Left lung (tissue), 10 donors: ENCODE measurements around the gene MCM7. TPM values are rescaled to one million over a fixed set of nuclear protein-coding genes. Genes with fewer than 3 reads are reported as not detected.

Experiments
- ATAC-seq: fragments of 200-7000 bp; cut with Tn5 transposase; one replicate; pipeline ENCODE4 v1.9.1; 2020; ENCODE audit warnings: moderate library complexity
- DNase-seq, 4 donors: peaks; one replicate each; pipeline ENCODE4 v3.0.0-alpha.2; 2013 to 2020
- H3K27ac ChIP-seq, 2 donors: fragments of 200-600 bp; sonication (generic) in 1 of 2; one replicate each; pipeline versions ENCODE4 v1.5.0 to v1.8.0; 2020 to 2021
- H3K27me3 ChIP-seq, 2 donors: fragments of 200-600 bp; sonication (generic) in 1 of 2; one replicate each; pipeline versions ENCODE4 v1.5.0 to v1.8.0; 2020 to 2021
- H3K36me3 ChIP-seq, 2 donors: fragments of 200-600 bp; sonication (generic) in 1 of 2; one replicate each; pipeline versions ENCODE4 v1.5.0 to v1.8.0; 2020 to 2021
- H3K4me1 ChIP-seq, 2 donors: fragments of 200-600 bp; one replicate each; pipeline ENCODE4 v1.8.0; 2021
- H3K4me3 ChIP-seq, 2 donors: fragments of 200-600 bp; sonication (generic) in 1 of 2; one replicate each; pipeline versions ENCODE4 v1.5.0 to v1.8.0; 2020 to 2021; ENCODE audit warnings: mild to moderate bottlenecking in 1 of 2
- H3K9me3 ChIP-seq, 2 donors: fragments of 200-600 bp; sonication (generic) in 1 of 2; one replicate each; pipeline versions ENCODE4 v1.5.0 to v1.8.0; 2020 to 2021
- intact Hi-C, 2 donors: fragments of 100-400 bp; cut with DNase I; formaldehyde crosslinking; loops; one replicate each; pipeline versions ENCODE4 v1.11.2 to v1.14.2; 2022
- polyA plus RNA-seq, 6 donors: library from polyadenylated mRNA; unstranded; fragments of 120-200 nt; gene quantifications; one replicate each; pipeline ENCODE4 v1.2.1, GENCODE V29; 2013; ENCODE audit not compliant: insufficient read length in 6 of 6
- total RNA-seq, 2 donors: library from RNA; stranded (reverse); fragmentation: NEBNext Ultra II Directional; extraction: Animal tissue kit (Norgen Biotek cat#: 25700); gene quantifications; one replicate each; pipeline ENCODE4 v1.2.1, GENCODE V29; 2021
- TF ChIP-seq, protein P1 (sequence below), 2 donors: fragments of 200-600 bp; sonication (generic) in 1 of 2; IDR thresholded peaks; one replicate each; pipeline versions ENCODE4 v1.5.0 to v1.8.0; 2021; ENCODE audit warnings: antibody characterized with exemption in 2 of 2
- donor health status: DM: no; HTN: yes; CAD: no.
- donor health status: DM: no; HTN: no; CAD: no.

The MCM7 gene
- total and polyA plus RNA-seq, 8 donors: 53.7 to 152 (median 137) TPM

DNA sequence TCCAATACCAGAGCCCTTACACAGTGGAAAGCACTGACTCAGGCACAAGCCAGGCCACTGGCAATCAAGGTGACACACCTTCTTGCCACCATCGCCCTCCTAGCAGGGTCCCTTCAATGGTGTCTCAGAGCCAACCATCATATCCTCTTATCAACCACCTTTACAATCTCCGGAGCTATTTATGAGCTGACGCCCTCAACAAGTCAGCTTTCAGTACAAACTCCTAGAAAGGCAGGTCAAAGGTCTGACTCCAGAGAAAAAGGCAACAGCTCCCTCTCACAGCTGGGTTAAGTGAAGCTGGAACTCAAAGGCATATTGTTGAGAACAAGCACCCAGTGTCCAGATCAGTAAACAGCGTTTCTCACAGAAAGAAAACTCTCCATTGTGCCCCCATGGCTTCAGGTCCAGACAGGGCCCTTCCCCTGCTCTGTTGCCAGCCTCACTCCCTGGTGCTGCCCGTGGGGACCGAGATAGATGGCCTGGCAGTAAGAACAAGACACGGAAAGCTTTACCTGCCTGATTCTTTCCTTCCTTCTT lies 22.1 kb downstream of the MCM7 start:
- H3K36me3 ChIP-seq: peaks cover 6 to 53% of the 10 kb centered on the region in 2 donors
- DNase-seq (no peak), ATAC-seq (no peak)
- H3K9me3 ChIP-seq: no peaks in the 10 kb centered on the region
- TF ChIP-seq, protein P1, sequence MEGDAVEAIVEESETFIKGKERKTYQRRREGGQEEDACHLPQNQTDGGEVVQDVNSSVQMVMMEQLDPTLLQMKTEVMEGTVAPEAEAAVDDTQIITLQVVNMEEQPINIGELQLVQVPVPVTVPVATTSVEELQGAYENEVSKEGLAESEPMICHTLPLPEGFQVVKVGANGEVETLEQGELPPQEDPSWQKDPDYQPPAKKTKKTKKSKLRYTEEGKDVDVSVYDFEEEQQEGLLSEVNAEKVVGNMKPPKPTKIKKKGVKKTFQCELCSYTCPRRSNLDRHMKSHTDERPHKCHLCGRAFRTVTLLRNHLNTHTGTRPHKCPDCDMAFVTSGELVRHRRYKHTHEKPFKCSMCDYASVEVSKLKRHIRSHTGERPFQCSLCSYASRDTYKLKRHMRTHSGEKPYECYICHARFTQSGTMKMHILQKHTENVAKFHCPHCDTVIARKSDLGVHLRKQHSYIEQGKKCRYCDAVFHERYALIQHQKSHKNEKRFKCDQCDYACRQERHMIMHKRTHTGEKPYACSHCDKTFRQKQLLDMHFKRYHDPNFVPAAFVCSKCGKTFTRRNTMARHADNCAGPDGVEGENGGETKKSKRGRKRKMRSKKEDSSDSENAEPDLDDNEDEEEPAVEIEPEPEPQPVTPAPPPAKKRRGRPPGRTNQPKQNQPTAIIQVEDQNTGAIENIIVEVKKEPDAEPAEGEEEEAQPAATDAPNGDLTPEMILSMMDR (IDR thresholded peaks at IDR 0.05): no peak
- H3K27me3 ChIP-seq: no peaks in the 10 kb centered on the region
- no peak overlapping the region for H3K4me3 ChIP-seq
- intact Hi-C loops: no loop called here
- no peak overlapping the region for H3K27ac ChIP-seq
- peaks cover 14 to 41% of the 10 kb centered on the region in 2 donors for H3K4me1 ChIP-seq

DNA sequence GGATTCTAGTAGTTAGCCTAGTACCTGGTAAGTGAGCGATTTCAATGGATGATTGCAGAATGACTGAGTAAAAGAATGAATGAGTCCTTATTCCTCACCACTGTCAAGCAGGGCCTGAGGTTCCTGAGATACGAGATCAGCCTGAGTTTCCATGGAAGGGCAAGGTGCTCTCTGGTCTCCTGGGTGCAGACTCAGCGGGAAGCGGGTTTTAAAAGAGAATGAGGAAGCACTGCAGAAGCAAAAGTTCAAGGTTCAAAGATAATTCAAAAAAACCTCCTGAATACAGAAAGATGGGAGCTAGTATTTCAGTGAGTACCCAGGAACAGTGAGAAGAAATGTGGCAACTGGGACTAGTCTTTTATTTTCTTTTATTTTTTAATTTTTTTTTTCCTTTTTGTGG lies 24.0 kb downstream of the MCM7 start:
- no peaks in the 10 kb centered on the region for H3K27me3 ChIP-seq
- no peak for DNase-seq
- intact Hi-C loops: no loop called here
- peaks cover 8 to 72% of the 10 kb centered on the region in 2 donors for H3K36me3 ChIP-seq
- H3K27ac ChIP-seq: no peak overlapping the region
- no peak for ATAC-seq
- H3K9me3 ChIP-seq: peaks cover 0 to 8% of the 10 kb centered on the region in 2 donors
- TF ChIP-seq, protein P1 (IDR thresholded peaks at IDR 0.05): no peak
- H3K4me3 ChIP-seq: no peak overlapping the region
- peaks cover 14 to 34% of the 10 kb centered on the region in 2 donors for H3K4me1 ChIP-seq

DNA sequence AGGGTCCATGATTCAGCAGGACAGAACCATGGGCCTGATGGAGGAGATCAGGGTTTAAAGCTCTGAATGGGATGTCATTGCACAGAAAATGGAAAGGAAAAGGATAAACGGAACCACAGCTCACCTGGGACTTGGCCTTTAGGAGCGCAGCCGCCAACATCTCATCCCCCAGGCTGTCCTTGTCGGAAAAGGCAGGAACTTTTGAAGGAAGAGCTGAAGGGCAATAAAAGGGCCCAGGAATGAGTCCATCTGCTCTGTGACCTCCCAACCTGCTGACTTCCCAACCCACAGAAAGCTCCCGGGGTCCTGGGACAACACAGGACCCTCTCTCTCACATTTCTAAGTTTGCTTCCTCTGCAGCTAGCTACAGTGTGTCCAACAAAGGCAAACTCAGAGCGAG lies 25.8 kb downstream of the MCM7 start:
- H3K27ac ChIP-seq: no peak overlapping the region
- no peak for ATAC-seq
- intact Hi-C loops: no loop called here
- peaks cover 17 to 90% of the 10 kb centered on the region in 2 donors for H3K36me3 ChIP-seq
- TF ChIP-seq, protein P1 (IDR thresholded peaks at IDR 0.05): no peak
- DNase-seq: no peak
- H3K9me3 ChIP-seq: peaks cover 4 to 26% of the 10 kb centered on the region in 2 donors
- H3K27me3 ChIP-seq: no peaks in the 10 kb centered on the region
- no peak overlapping the region for H3K4me3 ChIP-seq
- peaks cover 6 to 20% of the 10 kb centered on the region in 2 donors for H3K4me1 ChIP-seq

DNA sequence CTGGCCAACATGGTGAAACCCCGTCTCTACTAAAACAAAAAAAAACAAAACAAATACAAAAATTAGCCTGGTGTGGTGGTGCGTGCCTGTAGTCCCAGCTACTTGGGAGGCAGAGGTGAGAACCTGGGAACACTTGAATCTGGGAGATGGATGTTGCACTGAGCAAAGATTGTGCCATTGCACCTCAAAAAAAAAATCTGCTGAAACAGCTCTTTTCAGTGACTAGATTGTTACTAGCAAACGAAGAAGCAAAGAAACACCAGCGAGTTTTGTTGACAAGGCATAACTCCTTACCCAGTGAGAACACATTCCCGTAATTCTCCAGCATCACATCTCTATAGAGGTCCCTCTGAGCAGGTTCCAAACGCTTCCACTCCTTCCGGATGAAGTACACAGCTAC lies 26.4 kb downstream of the MCM7 start:
- H3K27ac ChIP-seq: no peak overlapping the region
- peaks cover under 1 to 14% of the 10 kb centered on the region in 2 donors for H3K4me1 ChIP-seq
- ATAC-seq (no peak), DNase-seq (no peak)
- intact Hi-C loops: no loop called here
- no peaks in the 10 kb centered on the region for H3K27me3 ChIP-seq
- peaks cover 4 to 32% of the 10 kb centered on the region in 2 donors for H3K9me3 ChIP-seq
- peaks cover 17 to 96% of the 10 kb centered on the region in 2 donors for H3K36me3 ChIP-seq
- no peak overlapping the region for H3K4me3 ChIP-seq
- TF ChIP-seq, protein P1 (IDR thresholded peaks at IDR 0.05): no peak

DNA sequence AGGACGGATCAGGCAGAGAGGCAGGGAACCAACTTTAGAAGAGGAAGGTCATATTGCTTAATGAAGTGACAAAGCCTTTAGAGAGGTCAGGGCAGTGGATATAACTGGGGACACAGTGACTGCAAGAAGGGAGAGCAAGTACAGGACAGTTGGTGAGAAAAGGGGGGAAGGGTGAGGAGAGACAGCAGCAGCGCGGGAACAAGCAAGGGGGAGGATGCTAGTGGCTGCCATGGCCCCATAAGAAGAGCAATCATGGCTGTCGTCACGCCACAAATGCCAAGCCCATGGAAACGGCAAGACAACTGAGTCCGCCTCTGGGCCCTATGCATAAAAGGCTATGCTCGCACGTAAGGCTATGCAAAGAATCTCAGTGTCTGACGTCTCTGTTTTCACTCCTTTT lies 28.7 kb downstream of the MCM7 start:
- H3K4me3 ChIP-seq: no peak overlapping the region
- peaks cover 17 to 92% of the 10 kb centered on the region in 2 donors for H3K36me3 ChIP-seq
- H3K9me3 ChIP-seq: peaks cover 4 to 32% of the 10 kb centered on the region in 2 donors
- no peaks in the 10 kb centered on the region for H3K27me3 ChIP-seq
- no peaks in the 10 kb centered on the region for H3K4me1 ChIP-seq
- ATAC-seq (no peak), DNase-seq (no peak)
- TF ChIP-seq, protein P1 (IDR thresholded peaks at IDR 0.05): no peak
- H3K27ac ChIP-seq: no peak overlapping the region
- intact Hi-C loops: no loop called here
